Measurements from ENCODE around the gene POLR2L.

The POLR2L gene

GRCh38 chr11:868394-868793 lies 26.1 kb upstream of the POLR2L start:
- DNase-seq = no peak

- no peak for DNase-seq
Observed at GRCh38 chr11:867856-868358, 25.6 kb upstream of the POLR2L start.

- no peak for DNase-seq
Observed at GRCh38 chr11:866481-866880, 24.2 kb upstream of the POLR2L start.

GRCh38 chr11:865462-866430 lies 23.4 kb upstream of the POLR2L start:
- DNase-seq = no peak

GRCh38 chr11:864898-865297 lies 22.6 kb upstream of the POLR2L start:
- no peak for DNase-seq

GRCh38 chr11:863910-864827 lies 21.8 kb upstream of the POLR2L start:
- no peak for DNase-seq

- DNase-seq = peak; percentile 48
Observed at GRCh38 chr11:863023-863909, 20.9 kb upstream of the POLR2L start.

GRCh38 chr11:862696-863022 lies 20.3 kb upstream of the POLR2L start:
- DNase-seq = no peak

- DNase-seq = no peak
Observed at GRCh38 chr11:862081-862661, 19.8 kb upstream of the POLR2L start.

- no peak for DNase-seq
Observed at GRCh38 chr11:861105-861479, 18.8 kb upstream of the POLR2L start.

GRCh38 chr11:860234-861104 lies 18.1 kb upstream of the POLR2L start:
- no peak for DNase-seq

GRCh38 chr11:859394-860131 lies 17.2 kb upstream of the POLR2L start:
- DNase-seq = peak; percentile 78

GRCh38 chr11:858762-859339 lies 16.5 kb upstream of the POLR2L start:
- no peak for DNase-seq

- DNase-seq = no peak
Observed at GRCh38 chr11:858053-858761, 15.9 kb upstream of the POLR2L start.

- DNase-seq = no peak
Observed at GRCh38 chr11:856397-856796, 14.1 kb upstream of the POLR2L start.

GRCh38 chr11:855796-856195 lies 13.5 kb upstream of the POLR2L start:
- DNase-seq = no peak

- no peak for DNase-seq
Observed at GRCh38 chr11:855330-855674, 13.0 kb upstream of the POLR2L start.

GRCh38 chr11:854601-855329 lies 12.4 kb upstream of the POLR2L start:
- DNase-seq = no peak
